NCI-H1105 treated with DMSO at 0.1 percent for 48 hours (cell line): ENCODE results near the gene PCDHGA3.
"Not testable (repeated sequence)": the region's sequence is repeated elsewhere in the genome, so short reads cannot be mapped to it uniquely, and the experiment has no call there.

Source experiments
- DNase-seq: peaks from one replicate; lab custom pipeline; 2025; lab: John Stamatoyannopoulos, UW

Gene PCDHGA3

DNA sequence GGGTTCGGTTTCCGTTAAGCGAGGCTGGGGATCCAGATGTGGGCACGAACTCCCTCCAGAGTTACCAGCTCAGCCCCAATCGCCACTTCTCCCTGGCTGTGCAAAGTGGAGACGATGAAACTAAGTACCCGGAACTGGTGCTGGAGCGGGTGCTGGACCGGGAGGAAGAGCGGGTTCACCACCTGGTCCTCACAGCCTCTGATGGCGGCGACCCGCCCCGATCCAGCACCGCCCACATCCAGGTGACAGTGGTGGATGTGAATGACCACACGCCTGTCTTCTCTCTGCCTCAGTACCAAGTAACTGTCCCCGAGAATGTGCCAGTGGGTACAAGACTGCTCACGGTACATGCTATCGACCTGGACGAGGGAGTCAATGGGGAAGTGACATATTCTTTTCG lies 39.7 kb downstream of the PCDHGA3 start:
- DNase-seq: no peak

DNA sequence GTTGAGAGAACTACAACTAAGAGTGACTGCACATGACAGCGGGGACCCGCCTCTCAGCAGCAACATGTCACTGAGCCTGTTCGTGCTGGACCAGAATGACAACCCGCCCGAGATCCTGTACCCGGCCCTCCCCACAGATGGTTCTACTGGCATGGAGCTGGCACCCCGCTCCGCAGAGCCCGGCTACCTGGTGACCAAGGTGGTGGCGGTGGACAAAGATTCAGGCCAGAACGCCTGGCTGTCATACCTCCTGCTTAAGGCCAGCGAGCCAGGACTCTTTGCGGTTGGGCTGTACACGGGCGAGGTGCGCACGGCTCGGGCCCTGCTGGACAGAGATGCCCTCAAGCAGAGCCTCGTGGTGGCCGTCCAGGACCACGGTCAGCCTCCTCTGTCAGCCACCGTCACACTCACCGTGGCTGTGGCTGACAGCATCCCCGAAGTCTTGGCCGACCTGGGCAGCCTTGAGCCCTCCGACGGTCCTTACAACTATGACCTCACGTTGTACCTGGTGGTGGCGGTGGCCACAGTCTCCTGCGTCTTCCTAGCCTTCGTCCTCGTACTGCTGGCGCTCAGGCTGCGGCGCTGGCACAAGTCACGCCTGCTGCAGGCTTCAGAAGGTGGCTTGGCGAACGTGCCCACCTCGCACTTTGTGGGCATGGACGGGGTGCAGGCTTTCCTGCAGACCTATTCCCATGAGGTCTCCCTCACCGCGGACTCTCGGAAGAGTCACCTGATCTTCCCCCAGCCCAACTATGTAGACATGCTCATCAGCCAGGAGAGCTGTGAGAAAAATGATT lies 41.0 kb downstream of the PCDHGA3 start:
- DNase-seq: no peak

DNA sequence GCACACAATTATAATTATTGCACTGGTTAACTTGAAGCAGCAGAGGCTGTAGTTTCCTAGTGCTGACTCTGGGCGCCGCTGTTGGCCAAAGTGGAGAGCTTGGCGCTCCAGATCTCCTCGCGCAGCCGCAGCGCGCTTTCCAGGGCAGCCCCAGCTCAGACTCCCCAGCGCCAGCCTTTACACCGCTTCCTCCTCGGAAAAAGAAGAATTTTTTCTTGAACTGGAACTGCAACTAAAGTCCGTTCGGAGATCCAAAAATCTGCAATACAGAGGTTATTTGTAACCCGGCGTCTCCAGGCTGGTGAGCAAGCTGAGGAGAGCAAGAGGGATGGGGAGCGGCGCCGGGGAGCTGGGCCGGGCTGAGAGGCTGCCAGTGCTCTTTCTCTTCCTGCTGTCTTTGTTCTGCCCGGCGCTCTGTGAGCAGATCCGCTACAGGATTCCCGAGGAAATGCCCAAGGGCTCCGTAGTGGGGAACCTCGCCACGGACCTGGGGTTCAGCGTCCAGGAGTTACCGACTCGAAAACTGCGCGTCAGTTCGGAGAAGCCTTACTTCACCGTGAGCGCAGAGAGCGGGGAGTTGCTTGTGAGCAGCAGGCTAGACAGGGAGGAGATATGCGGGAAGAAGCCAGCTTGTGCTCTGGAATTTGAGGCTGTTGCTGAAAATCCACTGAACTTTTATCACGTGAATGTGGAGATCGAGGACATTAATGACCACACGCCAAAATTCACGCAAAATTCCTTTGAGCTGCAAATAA lies 44.1 kb downstream of the PCDHGA3 start, which contains the start of gene PCDHGB4:
TSS of gene PCDHGB4 (plus strand) at position 142 of the 755 bp plus-strand sequence. CDS start at position 329, 187 bp downstream.
- DNase-seq: not testable (repeated sequence)

DNA sequence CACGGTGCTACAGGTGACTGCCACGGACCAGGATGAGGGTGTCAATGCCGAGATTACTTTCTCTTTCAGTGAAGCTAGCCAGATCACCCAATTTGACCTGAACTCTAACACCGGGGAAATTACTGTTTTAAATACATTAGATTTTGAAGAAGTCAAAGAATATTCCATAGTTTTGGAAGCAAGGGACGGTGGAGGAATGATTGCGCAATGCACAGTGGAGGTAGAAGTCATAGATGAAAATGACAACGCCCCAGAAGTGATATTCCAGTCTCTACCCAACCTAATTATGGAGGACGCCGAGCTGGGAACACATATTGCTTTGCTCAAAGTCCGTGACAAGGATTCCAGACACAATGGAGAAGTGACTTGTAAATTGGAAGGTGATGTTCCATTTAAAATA lies 45.0 kb downstream of the PCDHGA3 start:
- DNase-seq: no peak

DNA sequence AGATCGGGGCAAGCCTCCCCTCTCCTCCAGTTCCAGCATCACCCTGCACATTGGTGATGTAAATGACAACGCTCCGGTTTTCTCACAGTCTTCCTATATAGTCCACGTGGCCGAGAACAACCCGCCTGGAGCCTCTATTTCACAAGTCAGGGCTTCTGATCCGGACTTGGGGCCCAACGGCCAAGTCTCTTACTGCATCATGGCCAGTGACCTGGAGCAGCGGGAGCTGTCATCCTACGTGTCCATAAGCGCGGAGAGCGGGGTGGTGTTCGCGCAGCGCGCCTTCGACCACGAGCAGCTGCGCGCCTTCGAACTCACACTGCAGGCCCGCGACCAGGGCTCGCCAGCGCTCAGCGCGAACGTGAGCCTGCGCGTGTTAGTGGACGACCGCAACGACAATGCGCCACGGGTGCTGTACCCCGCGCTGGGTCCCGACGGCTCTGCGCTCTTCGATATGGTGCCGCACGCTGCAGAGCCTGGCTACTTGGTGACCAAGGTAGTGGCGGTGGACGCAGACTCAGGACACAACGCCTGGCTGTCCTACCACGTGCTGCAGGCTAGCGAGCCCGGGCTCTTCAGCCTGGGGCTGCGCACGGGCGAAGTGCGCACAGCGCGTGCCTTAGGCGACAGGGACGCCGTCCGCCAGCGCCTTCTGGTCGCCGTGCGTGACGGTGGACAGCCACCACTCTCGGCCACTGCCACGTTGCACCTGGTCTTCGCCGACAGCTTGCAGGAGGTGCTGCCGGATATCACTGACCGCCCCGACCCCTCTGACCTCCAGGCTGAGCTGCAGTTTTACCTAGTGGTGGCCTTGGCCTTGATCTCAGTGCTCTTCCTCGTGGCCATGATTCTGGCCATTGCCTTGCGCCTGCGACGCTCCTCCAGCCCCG lies 45.8 kb downstream of the PCDHGA3 start:
- no peak for DNase-seq

DNA sequence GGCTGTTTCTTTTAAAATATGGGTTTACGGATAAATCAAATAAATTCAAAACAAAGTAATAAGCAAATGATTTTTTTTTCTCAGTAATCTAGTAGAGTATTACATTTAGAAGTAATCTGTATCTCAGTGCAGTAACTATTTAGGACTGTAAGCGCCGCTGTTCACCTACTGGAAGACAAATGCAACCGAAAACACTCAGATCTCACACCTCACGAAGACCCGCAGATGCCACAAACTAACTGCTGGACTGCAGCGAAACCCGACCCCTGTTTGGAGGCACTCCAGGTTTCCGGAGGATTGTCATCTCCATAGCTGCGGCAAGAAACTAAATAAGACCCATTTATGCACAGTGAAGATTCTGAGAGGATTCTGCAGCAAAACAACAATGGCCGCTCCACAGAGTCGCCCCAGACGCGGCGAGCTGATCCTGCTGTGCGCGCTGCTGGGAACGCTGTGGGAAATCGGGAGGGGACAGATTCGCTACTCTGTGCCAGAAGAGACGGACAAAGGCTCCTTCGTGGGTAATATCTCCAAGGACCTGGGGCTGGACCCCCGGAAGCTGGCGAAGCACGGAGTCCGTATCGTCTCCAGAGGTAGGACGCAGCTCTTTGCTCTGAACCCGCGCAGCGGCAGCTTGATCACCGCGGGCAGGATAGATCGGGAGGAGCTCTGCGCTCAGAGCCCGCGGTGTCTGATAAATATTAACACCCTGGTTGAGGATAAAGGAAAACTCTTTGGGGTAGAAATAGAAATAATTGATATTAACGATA lies 49.0 kb downstream of the PCDHGA3 start, which contains the start of gene PCDHGA8:
TSS of gene PCDHGA8 (plus strand) at position 205 of the 770 bp plus-strand sequence. CDS start at position 386, 181 bp downstream.
- no peak for DNase-seq

DNA sequence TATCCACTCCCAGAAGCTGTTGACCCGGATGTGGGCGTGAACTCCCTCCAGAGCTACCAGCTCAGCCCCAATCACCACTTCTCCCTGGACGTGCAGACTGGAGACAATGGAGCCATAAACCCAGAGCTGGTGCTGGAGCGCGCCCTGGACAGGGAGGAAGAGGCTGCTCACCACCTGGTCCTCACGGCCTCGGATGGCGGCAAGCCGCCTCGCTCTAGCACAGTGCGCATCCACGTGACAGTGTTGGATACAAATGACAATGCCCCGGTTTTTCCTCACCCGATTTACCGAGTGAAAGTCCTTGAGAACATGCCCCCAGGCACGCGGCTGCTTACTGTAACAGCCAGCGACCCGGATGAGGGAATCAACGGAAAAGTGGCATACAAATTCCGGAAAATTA lies 49.6 kb downstream of the PCDHGA3 start:
- DNase-seq: no peak

DNA sequence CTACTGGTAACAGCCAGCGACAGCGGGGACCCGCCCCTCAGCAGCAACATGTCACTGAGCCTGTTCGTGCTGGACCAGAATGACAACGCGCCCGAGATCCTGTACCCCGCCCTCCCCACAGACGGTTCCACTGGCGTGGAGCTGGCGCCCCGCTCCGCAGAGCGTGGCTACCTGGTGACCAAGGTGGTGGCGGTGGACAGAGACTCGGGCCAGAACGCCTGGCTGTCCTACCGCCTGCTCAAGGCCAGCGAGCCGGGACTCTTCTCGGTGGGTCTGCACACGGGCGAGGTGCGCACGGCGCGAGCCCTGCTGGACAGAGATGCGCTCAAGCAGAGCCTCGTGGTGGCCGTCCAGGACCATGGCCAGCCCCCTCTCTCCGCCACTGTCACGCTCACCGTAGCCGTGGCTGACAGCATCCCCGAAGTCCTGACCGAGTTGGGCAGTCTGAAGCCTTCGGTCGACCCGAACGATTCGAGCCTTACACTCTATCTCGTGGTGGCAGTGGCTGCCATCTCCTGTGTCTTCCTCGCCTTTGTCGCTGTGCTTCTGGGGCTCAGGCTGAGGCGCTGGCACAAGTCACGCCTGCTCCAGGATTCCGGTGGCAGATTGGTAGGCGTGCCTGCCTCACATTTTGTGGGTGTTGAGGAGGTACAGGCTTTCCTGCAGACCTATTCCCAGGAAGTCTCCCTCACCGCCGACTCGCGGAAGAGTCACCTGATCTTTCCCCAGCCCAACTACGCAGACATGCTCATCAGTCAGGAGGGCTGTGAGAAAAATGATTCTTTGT lies 51.0 kb downstream of the PCDHGA3 start:
- DNase-seq: not testable (repeated sequence)
